Loucy (cell line): ENCODE measurements around the gene ZW10.

ENCODE experiments used
- H2AFZ ChIP-seq: fragments of 200-600 bp; sonication (generic); 2 replicates; pipeline ENCODE4 v1.6.0; 2016; ENCODE audit warnings: antibody characterized with exemption, mild to moderate bottlenecking, low read length, moderate library complexity
- H3F3A ChIP-seq: fragments of 200-600 bp; 2 replicates; pipeline ENCODE4 v1.6.0; 2016; ENCODE audit warnings: antibody characterized with exemption, low read depth, mild to moderate bottlenecking
- H3K27me3 ChIP-seq: fragments of 200-600 bp; sonication (generic); 2 replicates; pipeline ENCODE4 v1.6.1; 2014; ENCODE audit warnings: low read length, mild to moderate bottlenecking; ENCODE audit not compliant: insufficient read depth, poor library complexity, severe bottlenecking
- H3K36me3 ChIP-seq: fragments of 200-600 bp; sonication (generic); 2 replicates; pipeline ENCODE4 v1.6.1; 2016; ENCODE audit warnings: low read length; ENCODE audit not compliant: insufficient read depth
- H3K4me1 ChIP-seq: fragments of 200-600 bp; sonication (generic); 2 replicates; pipeline ENCODE4 v1.5.1; 2014; ENCODE audit warnings: low read length, mild to moderate bottlenecking; ENCODE audit not compliant: insufficient read depth, poor library complexity, severe bottlenecking
- H3K4me2 ChIP-seq: fragments of 200-600 bp; sonication (generic); 2 replicates; pipeline ENCODE4 v1.6.0; 2014; ENCODE audit warnings: antibody characterized with exemption, low read length, low read depth, mild to moderate bottlenecking; ENCODE audit not compliant: poor library complexity, severe bottlenecking
- H3K4me3 ChIP-seq: fragments of 200-600 bp; sonication (generic); 2 replicates; pipeline ENCODE4 v1.5.1; 2014; ENCODE audit warnings: low read length, mild to moderate bottlenecking, mixed read lengths; ENCODE audit not compliant: poor library complexity, severe bottlenecking
- H3K79me2 ChIP-seq: fragments of 200-600 bp; sonication (generic); 2 replicates; pipeline ENCODE4 v1.6.1; 2014; ENCODE audit warnings: low read length; ENCODE audit not compliant: insufficient read depth
- H3K9ac ChIP-seq: fragments of 200-600 bp; sonication (generic); 2 replicates; pipeline ENCODE4 v1.6.0; 2014; ENCODE audit warnings: mild to moderate bottlenecking, low read depth, low read length, moderate library complexity; ENCODE audit not compliant: poor library complexity, severe bottlenecking
- H3K9me2 ChIP-seq: fragments of 200-600 bp; sonication (generic); replicated peaks from 2 replicates; pipeline ENCODE4 v1.6.1; 2016; ENCODE audit warnings: low read depth, low read length, mixed read lengths
- H3K9me3 ChIP-seq: fragments of 200-600 bp; sonication (generic); 2 replicates; pipeline ENCODE4 v1.6.1; 2014; ENCODE audit warnings: mild to moderate bottlenecking, antibody characterized with exemption, low read length, low read depth; ENCODE audit not compliant: insufficient read depth
- H4K20me1 ChIP-seq: fragments of 200-600 bp; sonication (generic); 2 replicates; pipeline ENCODE4 v1.6.0; 2014; ENCODE audit warnings: antibody characterized with exemption, low read length, mild to moderate bottlenecking; ENCODE audit not compliant: insufficient read depth, poor library complexity, severe bottlenecking
- EZH2phosphoT487 ChIP-seq: fragments of 200-600 bp; IDR thresholded peaks from 2 replicates; pipeline ENCODE4 v1.6.1; 2018; ENCODE audit warnings: antibody characterized with exemption, mild to moderate bottlenecking, moderate library complexity, borderline replicate concordance
- TF ChIP-seq, protein P1 (sequence below): fragments of 200-600 bp; sonication (generic); conservative IDR thresholded peaks from 2 replicates; pipeline ENCODE4 v1.5.1; 2014; ENCODE audit warnings: mild to moderate bottlenecking, antibody characterized with exemption, low read length

ZW10 gene

DNA sequence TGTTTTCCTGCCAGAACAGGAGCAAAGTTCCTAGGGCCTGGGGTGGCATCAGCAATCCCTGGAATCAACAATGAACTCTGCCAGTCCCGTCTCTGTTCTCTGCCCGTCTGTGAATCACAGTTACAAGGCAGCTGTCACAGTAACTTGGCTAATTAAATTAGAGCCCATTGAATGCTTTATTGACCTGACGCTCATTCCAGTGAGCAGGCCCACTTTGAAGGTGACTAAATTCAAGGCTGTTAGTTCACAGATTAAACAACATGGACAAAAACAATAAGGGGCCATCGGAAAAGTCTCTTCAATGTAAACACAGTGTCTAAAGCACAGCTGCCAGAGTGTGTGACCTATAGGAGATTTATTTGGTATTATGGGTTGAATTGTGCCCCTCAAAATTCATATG is 49.7 kb downstream of the ZW10 start:
- no peaks in the 10 kb centered on the region for H3K4me1 ChIP-seq
- H3F3A ChIP-seq, result no peaks in the 10 kb centered on the region
- H3K27me3 ChIP-seq, result no peaks in the 10 kb centered on the region
- H4K20me1 ChIP-seq, result no peaks in the 10 kb centered on the region
- H3K9me3 ChIP-seq, result no peaks in the 10 kb centered on the region
- H3K9me2 ChIP-seq, result no peaks in the 10 kb centered on the region
- H3K9ac ChIP-seq, result no peak overlapping the region
- no peak overlapping the region for H2AFZ ChIP-seq
- TF ChIP-seq EZH2phosphoT487, result no peak
- TF ChIP-seq, protein P1, sequence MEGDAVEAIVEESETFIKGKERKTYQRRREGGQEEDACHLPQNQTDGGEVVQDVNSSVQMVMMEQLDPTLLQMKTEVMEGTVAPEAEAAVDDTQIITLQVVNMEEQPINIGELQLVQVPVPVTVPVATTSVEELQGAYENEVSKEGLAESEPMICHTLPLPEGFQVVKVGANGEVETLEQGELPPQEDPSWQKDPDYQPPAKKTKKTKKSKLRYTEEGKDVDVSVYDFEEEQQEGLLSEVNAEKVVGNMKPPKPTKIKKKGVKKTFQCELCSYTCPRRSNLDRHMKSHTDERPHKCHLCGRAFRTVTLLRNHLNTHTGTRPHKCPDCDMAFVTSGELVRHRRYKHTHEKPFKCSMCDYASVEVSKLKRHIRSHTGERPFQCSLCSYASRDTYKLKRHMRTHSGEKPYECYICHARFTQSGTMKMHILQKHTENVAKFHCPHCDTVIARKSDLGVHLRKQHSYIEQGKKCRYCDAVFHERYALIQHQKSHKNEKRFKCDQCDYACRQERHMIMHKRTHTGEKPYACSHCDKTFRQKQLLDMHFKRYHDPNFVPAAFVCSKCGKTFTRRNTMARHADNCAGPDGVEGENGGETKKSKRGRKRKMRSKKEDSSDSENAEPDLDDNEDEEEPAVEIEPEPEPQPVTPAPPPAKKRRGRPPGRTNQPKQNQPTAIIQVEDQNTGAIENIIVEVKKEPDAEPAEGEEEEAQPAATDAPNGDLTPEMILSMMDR, result no peak
- H3K36me3 ChIP-seq, result no peaks in the 10 kb centered on the region
- H3K79me2 ChIP-seq, result no peaks in the 10 kb centered on the region
- no peak overlapping the region for H3K4me3 ChIP-seq
- no peak overlapping the region for H3K4me2 ChIP-seq

DNA sequence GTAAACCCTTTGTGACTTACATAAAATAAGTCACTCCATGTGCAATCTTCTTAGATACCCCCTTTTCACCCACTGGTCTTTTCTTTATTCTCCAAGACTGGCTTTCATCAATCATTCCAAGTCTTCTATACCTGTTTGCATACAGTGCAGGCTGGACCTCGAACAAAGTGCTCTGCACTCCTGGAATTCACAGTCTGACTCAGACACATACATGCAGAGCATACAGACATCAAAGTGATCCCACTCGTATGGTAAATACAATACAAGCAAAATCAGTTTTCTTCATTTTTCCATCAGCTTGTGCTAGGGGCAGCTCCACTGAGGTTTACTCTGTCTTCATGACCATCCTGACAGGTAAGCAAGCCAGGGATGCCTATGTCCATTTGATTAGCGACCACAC is 50.6 kb downstream of the ZW10 start:
- H3K9ac ChIP-seq, result no peak overlapping the region
- no peaks in the 10 kb centered on the region for H3K36me3 ChIP-seq
- no peaks in the 10 kb centered on the region for H3K27me3 ChIP-seq
- no peaks in the 10 kb centered on the region for H3K79me2 ChIP-seq
- no peaks in the 10 kb centered on the region for H4K20me1 ChIP-seq
- H3K4me2 ChIP-seq, result no peak overlapping the region
- no peaks in the 10 kb centered on the region for H3K4me1 ChIP-seq
- no peaks in the 10 kb centered on the region for H3K9me2 ChIP-seq
- H3K9me3 ChIP-seq, result no peaks in the 10 kb centered on the region
- no peak overlapping the region for H3K4me3 ChIP-seq
- no peak for TF ChIP-seq EZH2phosphoT487
- TF ChIP-seq, protein P1, result no peak
- H3F3A ChIP-seq, result no peaks in the 10 kb centered on the region
- no peak overlapping the region for H2AFZ ChIP-seq

DNA sequence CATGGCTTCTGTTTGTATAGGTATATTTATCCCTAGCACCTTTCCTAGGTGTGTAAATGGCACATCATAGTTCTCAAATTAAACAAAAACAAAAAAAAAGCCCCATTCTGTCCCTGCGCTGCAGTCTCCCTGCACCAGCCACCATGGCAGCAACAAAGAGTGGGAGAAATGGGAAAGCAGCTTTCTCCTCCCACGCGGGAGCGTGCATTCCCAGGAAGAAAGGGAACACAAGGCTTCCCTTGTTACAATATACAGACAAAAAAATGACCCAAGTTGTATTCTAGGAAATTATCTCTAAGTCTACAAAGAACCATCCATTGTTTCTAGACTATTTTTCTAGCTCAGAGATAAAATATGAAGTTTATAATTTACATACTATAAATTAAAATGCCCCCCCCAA is 51.3 kb downstream of the ZW10 start:
- Histone ChIP-seq H3K79me2 (no peaks in the 10 kb centered on the region), H2AFZ (no peak overlapping the region), H3K36me3 (no peaks in the 10 kb centered on the region), H3K27me3 (no peaks in the 10 kb centered on the region), H3K4me2 (no peak overlapping the region), H3K9me2 (no peaks in the 10 kb centered on the region), H3F3A (no peaks in the 10 kb centered on the region), H3K4me3 (no peak overlapping the region), H4K20me1 (no peaks in the 10 kb centered on the region), H3K4me1 (no peaks in the 10 kb centered on the region), H3K9me3 (no peaks in the 10 kb centered on the region), H3K9ac (no peak overlapping the region)
- TF ChIP-seq EZH2phosphoT487, result no peak
- TF ChIP-seq, protein P1, result no peak
